ENCODE measurements around the gene FSIP2. TPM values are rescaled to one million over a fixed set of nuclear protein-coding genes. Genes with fewer than 3 reads are reported as not detected.

The FSIP2 gene
- total RNA-seq, 1 experiment from 2014 or later: 2.2 TPM

DNA sequence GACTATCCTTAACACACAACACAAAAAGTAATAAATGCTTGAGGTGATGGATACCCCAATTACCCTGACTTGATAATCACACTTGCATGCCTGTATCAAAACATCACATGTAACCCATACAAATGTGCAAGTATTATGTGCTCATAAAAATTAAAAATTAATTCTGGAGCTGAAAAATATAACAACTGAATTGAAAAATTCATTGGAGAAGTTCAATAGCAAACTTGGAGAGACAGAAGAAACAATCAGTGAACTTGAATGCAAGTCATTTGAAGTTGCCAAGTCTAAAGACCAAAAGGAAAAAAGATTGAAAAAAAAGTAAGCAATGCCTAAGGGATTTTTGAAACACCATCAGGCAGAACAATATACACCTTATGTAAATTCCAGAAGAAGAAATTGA is 79.4 kb downstream of the FSIP2 start (continued):
- TF ChIP-seq, protein P1, sequence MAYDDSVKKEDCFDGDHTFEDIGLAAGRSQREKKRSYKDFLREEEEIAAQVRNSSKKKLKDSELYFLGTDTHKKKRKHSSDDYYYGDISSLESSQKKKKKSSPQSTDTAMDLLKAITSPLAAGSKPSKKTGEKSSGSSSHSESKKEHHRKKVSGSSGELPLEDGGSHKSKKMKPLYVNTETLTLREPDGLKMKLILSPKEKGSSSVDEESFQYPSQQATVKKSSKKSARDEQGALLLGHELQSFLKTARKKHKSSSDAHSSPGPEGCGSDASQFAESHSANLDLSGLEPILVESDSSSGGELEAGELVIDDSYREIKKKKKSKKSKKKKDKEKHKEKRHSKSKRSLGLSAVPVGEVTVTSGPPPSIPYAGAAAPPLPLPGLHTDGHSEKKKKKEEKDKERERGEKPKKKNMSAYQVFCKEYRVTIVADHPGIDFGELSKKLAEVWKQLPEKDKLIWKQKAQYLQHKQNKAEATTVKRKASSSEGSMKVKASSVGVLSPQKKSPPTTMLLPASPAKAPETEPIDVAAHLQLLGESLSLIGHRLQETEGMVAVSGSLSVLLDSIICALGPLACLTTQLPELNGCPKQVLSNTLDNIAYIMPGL (CRISPR knock-in tag; IDR thresholded peaks at IDR 0.05): no peak
- TF ChIP-seq HMGA2 (CRISPR knock-in tag; IDR thresholded peaks at IDR 0.05) (no peak), MXD4 (CRISPR knock-in tag; IDR thresholded peaks at IDR 0.05; ENCODE audit: borderline replicate concordance) (no peak), FOXP1 (CRISPR knock-in tag; IDR thresholded peaks at IDR 0.05; ENCODE audit: borderline replicate concordance) (no peak), MYBL2 (CRISPR knock-in tag; IDR thresholded peaks at IDR 0.05) (no peak), TP53 (CRISPR knock-in tag; IDR thresholded peaks at IDR 0.05) (no peak)
- TF ChIP-seq, protein P2, sequence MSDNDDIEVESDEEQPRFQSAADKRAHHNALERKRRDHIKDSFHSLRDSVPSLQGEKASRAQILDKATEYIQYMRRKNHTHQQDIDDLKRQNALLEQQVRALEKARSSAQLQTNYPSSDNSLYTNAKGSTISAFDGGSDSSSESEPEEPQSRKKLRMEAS (CRISPR knock-in tag; IDR thresholded peaks at IDR 0.05): no peak
- TF ChIP-seq, protein P3, sequence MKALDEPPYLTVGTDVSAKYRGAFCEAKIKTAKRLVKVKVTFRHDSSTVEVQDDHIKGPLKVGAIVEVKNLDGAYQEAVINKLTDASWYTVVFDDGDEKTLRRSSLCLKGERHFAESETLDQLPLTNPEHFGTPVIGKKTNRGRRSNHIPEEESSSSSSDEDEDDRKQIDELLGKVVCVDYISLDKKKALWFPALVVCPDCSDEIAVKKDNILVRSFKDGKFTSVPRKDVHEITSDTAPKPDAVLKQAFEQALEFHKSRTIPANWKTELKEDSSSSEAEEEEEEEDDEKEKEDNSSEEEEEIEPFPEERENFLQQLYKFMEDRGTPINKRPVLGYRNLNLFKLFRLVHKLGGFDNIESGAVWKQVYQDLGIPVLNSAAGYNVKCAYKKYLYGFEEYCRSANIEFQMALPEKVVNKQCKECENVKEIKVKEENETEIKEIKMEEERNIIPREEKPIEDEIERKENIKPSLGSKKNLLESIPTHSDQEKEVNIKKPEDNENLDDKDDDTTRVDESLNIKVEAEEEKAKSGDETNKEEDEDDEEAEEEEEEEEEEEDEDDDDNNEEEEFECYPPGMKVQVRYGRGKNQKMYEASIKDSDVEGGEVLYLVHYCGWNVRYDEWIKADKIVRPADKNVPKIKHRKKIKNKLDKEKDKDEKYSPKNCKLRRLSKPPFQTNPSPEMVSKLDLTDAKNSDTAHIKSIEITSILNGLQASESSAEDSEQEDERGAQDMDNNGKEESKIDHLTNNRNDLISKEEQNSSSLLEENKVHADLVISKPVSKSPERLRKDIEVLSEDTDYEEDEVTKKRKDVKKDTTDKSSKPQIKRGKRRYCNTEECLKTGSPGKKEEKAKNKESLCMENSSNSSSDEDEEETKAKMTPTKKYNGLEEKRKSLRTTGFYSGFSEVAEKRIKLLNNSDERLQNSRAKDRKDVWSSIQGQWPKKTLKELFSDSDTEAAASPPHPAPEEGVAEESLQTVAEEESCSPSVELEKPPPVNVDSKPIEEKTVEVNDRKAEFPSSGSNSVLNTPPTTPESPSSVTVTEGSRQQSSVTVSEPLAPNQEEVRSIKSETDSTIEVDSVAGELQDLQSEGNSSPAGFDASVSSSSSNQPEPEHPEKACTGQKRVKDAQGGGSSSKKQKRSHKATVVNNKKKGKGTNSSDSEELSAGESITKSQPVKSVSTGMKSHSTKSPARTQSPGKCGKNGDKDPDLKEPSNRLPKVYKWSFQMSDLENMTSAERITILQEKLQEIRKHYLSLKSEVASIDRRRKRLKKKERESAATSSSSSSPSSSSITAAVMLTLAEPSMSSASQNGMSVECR (CRISPR knock-in tag; IDR thresholded peaks at IDR 0.05; ENCODE audit: borderline replicate concordance): no peak

DNA sequence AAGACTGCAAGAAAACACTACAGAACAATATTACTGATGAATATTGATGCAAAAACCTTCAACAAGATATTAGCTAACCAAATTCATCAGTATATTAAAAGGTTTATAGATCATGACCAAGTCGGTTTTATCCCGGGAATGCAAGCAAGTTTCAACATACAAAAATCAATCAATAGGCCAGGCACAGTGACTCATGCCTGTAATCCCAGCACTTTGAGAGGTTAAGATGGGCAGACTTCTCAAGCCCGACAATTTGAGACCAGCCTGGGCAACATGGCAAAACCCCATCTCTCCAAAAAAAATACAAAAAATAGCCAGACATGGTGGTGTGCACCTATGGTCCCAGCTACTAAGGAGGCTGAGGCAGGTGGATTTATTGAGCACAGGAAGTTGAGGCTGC is 82.9 kb downstream of the FSIP2 start:
- ChIA-PET CTCF (interaction anchor here (0.6 kb wide), 1 partner anchor 254 kb away, joined by 3 read pairs; no protein-coding TSS in a partner anchor), POLR2A (interaction anchor here (0.7 kb wide), 1 partner anchor 40 kb away, joined by 5 read pairs; no protein-coding TSS in a partner anchor)
- no peaks in the 10 kb centered on the region for H3K27me3 Mint-ChIP-seq (ENCODE audit: low read depth)
- no peaks in the 10 kb centered on the region for H3K36me3 Mint-ChIP-seq
- DNase-seq (ENCODE audit: low spot score) (no peak), ATAC-seq (no peak)
- no peak for TF ChIP-seq ZNF671 (CRISPR knock-in tag; IDR thresholded peaks at IDR 0.05)
- TF ChIP-seq TP53 (CRISPR knock-in tag; IDR thresholded peaks at IDR 0.05): no peak
- no peak for TF ChIP-seq JAZF1 (CRISPR knock-in tag; IDR thresholded peaks at IDR 0.05)
- TF ChIP-seq, protein P4, sequence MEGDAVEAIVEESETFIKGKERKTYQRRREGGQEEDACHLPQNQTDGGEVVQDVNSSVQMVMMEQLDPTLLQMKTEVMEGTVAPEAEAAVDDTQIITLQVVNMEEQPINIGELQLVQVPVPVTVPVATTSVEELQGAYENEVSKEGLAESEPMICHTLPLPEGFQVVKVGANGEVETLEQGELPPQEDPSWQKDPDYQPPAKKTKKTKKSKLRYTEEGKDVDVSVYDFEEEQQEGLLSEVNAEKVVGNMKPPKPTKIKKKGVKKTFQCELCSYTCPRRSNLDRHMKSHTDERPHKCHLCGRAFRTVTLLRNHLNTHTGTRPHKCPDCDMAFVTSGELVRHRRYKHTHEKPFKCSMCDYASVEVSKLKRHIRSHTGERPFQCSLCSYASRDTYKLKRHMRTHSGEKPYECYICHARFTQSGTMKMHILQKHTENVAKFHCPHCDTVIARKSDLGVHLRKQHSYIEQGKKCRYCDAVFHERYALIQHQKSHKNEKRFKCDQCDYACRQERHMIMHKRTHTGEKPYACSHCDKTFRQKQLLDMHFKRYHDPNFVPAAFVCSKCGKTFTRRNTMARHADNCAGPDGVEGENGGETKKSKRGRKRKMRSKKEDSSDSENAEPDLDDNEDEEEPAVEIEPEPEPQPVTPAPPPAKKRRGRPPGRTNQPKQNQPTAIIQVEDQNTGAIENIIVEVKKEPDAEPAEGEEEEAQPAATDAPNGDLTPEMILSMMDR (IDR thresholded peaks at IDR 0.05): no peak
- TF ChIP-seq TEAD1 (CRISPR knock-in tag; IDR thresholded peaks at IDR 0.05): no peak
- TF ChIP-seq, protein P5, sequence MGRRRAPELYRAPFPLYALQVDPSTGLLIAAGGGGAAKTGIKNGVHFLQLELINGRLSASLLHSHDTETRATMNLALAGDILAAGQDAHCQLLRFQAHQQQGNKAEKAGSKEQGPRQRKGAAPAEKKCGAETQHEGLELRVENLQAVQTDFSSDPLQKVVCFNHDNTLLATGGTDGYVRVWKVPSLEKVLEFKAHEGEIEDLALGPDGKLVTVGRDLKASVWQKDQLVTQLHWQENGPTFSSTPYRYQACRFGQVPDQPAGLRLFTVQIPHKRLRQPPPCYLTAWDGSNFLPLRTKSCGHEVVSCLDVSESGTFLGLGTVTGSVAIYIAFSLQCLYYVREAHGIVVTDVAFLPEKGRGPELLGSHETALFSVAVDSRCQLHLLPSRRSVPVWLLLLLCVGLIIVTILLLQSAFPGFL (CRISPR knock-in tag; IDR thresholded peaks at IDR 0.05; ENCODE audit: borderline replicate concordance): no peak
- no peak for TF ChIP-seq ATF1 (CRISPR knock-in tag; IDR thresholded peaks at IDR 0.05)
- TF ChIP-seq, protein P6, sequence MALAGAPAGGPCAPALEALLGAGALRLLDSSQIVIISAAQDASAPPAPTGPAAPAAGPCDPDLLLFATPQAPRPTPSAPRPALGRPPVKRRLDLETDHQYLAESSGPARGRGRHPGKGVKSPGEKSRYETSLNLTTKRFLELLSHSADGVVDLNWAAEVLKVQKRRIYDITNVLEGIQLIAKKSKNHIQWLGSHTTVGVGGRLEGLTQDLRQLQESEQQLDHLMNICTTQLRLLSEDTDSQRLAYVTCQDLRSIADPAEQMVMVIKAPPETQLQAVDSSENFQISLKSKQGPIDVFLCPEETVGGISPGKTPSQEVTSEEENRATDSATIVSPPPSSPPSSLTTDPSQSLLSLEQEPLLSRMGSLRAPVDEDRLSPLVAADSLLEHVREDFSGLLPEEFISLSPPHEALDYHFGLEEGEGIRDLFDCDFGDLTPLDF (CRISPR knock-in tag; IDR thresholded peaks at IDR 0.05): no peak
- TF ChIP-seq, protein P7, sequence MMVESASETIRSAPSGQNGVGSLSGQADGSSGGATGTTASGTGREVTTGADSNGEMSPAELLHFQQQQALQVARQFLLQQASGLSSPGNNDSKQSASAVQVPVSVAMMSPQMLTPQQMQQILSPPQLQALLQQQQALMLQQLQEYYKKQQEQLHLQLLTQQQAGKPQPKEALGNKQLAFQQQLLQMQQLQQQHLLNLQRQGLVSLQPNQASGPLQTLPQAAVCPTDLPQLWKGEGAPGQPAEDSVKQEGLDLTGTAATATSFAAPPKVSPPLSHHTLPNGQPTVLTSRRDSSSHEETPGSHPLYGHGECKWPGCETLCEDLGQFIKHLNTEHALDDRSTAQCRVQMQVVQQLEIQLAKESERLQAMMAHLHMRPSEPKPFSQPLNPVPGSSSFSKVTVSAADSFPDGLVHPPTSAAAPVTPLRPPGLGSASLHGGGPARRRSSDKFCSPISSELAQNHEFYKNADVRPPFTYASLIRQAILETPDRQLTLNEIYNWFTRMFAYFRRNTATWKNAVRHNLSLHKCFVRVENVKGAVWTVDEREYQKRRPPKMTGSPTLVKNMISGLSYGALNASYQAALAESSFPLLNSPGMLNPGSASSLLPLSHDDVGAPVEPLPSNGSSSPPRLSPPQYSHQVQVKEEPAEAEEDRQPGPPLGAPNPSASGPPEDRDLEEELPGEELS (CRISPR knock-in tag; IDR thresholded peaks at IDR 0.05): no peak
- TF ChIP-seq CBFB (CRISPR knock-in tag; IDR thresholded peaks at IDR 0.05; ENCODE audit: low read depth): no peak
- TF ChIP-seq, protein P8, sequence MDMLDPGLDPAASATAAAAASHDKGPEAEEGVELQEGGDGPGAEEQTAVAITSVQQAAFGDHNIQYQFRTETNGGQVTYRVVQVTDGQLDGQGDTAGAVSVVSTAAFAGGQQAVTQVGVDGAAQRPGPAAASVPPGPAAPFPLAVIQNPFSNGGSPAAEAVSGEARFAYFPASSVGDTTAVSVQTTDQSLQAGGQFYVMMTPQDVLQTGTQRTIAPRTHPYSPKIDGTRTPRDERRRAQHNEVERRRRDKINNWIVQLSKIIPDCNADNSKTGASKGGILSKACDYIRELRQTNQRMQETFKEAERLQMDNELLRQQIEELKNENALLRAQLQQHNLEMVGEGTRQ (CRISPR knock-in tag; IDR thresholded peaks at IDR 0.05): no peak
- TF ChIP-seq SMAD3 (CRISPR knock-in tag; IDR thresholded peaks at IDR 0.05; ENCODE audit: borderline replicate concordance): no peak
- TF ChIP-seq, protein P9, sequence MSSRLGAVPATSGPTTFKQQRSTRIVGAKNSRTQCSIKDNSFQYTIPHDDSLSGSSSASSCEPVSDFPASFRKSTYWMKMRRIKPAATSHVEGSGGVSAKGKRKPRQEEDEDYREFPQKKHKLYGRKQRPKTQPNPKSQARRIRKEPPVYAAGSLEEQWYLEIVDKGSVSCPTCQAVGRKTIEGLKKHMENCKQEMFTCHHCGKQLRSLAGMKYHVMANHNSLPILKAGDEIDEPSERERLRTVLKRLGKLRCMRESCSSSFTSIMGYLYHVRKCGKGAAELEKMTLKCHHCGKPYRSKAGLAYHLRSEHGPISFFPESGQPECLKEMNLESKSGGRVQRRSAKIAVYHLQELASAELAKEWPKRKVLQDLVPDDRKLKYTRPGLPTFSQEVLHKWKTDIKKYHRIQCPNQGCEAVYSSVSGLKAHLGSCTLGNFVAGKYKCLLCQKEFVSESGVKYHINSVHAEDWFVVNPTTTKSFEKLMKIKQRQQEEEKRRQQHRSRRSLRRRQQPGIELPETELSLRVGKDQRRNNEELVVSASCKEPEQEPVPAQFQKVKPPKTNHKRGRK (CRISPR knock-in tag; IDR thresholded peaks at IDR 0.05; ENCODE audit: borderline replicate concordance): no peak
- no peak overlapping the region for H3K27ac Mint-ChIP-seq
- no peak overlapping the region for H3K4me3 Mint-ChIP-seq
- H3K4me1 Mint-ChIP-seq: no peaks in the 10 kb centered on the region
- H3K9me3 Mint-ChIP-seq: no peaks in the 10 kb centered on the region; the same call in 1 of the 2 replicates
